Gastrocnemius medialis (tissue), 4 donors: Measurements from ENCODE around the gene PPT2. TPM values are rescaled to one million over a fixed set of nuclear protein-coding genes. Genes with fewer than 3 reads are reported as not detected.
A peak's percentile ranks its signal among the peaks of the same experiment; 100 is the strongest.

ENCODE experiments used
- ATAC-seq, 2 donors: fragments of 150-250 bp; one replicate each; pipeline ENCODE4 v1.9.1; 2016
- DNase-seq, 2 donors: peaks; one replicate each; pipeline ENCODE4 v3.0.0-alpha.2; 2019
- H3K27ac ChIP-seq, 4 donors: fragments of 200-600 bp; sonication (generic); 1 replicate in 1 of 4; 2 replicates in 3 of 4; pipeline ENCODE4 v1.5.1; 2016 to 2018; ENCODE audit warnings: mild to moderate bottlenecking in 2 of 4, moderate library complexity in 1 of 4
- H3K27me3 ChIP-seq, 3 donors: fragments of 200-600 bp; sonication (generic) in 2 of 3; 1 replicate in 1 of 3; 2 replicates in 2 of 3; pipeline versions ENCODE4 v1.5.1 to v1.6.0; 2016 to 2019; ENCODE audit warnings: mild to moderate bottlenecking in 1 of 3, moderate library complexity in 1 of 3
- H3K36me3 ChIP-seq, 2 donors: fragments of 200-600 bp; sonication (generic) in 1 of 2; one replicate each; pipeline ENCODE4 v1.5.1; 2017 to 2018
- H3K4me1 ChIP-seq, 2 donors: fragments of 200-600 bp; sonication (generic) in 1 of 2; one replicate each; pipeline ENCODE4 v1.5.1; 2016 to 2017; ENCODE audit warnings: mild to moderate bottlenecking in 2 of 2
- H3K4me3 ChIP-seq, 4 donors: fragments of 200-600 bp; sonication (generic) in 3 of 4; 1 replicate in 1 of 4; 2 replicates in 3 of 4; pipeline ENCODE4 v1.5.1; 2016 to 2019; ENCODE audit warnings: mild to moderate bottlenecking in 2 of 4
- H3K9me3 ChIP-seq, 3 donors: fragments of 200-600 bp; sonication (generic) in 2 of 3; 1 replicate in 1 of 3; 2 replicates in 2 of 3; pipeline ENCODE4 v1.5.1; 2016 to 2019
- POLR2A ChIP-seq, 2 donors: fragments of 450-650 bp; IDR thresholded peaks; one replicate each; pipeline ENCODE4 v1.6.1; 2017; ENCODE audit warnings: antibody characterized with exemption in 2 of 2, mild to moderate bottlenecking in 2 of 2, moderate library complexity in 2 of 2
- in situ Hi-C, 4 donors: fragments of 200-750 bp; cut with MboI; loops; one replicate each; pipeline versions ENCODE4 v1.15.0 to v1.8.0; 2017; ENCODE audit warnings: low sequenced_read_pairs in 4 of 4
- intact Hi-C: fragments of 100-400 bp; cut with DNase I; formaldehyde crosslinking; loops from one replicate; pipeline ENCODE4 v1.15.1; 2023; ENCODE audit warnings: low total_unique reads
- total RNA-seq, 4 donors: library from RNA; depleted of rRNA; stranded (reverse); fragments of >200 nt; gene quantifications; one replicate each; pipeline versions ENCODE4 v1.1.0 to v1.2.3, GENCODE V29; 2016
- TF ChIP-seq, protein P1 (sequence below), 5 experiments: fragments of 450-650 bp in 3 of 5; fragments of 200-600 bp in 2 of 5; sonication (generic) in 2 of 5; IDR thresholded peaks in 4 of 5; conservative IDR thresholded peaks in 1 of 5; 1 replicate in 4 of 5; 2 replicates in 1 of 5; pipeline ENCODE4 v1.5.1; 2016 to 2019; ENCODE audit warnings: antibody characterized with exemption in 5 of 5, mild to moderate bottlenecking in 3 of 5, moderate library complexity in 3 of 5

PPT2 gene, protein sequence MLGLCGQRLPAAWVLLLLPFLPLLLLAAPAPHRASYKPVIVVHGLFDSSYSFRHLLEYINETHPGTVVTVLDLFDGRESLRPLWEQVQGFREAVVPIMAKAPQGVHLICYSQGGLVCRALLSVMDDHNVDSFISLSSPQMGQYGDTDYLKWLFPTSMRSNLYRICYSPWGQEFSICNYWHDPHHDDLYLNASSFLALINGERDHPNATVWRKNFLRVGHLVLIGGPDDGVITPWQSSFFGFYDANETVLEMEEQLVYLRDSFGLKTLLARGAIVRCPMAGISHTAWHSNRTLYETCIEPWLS
- 10 to 100 TPM; 16.2 to 72.7 (median 21.4) TPM for total RNA-seq

DNA sequence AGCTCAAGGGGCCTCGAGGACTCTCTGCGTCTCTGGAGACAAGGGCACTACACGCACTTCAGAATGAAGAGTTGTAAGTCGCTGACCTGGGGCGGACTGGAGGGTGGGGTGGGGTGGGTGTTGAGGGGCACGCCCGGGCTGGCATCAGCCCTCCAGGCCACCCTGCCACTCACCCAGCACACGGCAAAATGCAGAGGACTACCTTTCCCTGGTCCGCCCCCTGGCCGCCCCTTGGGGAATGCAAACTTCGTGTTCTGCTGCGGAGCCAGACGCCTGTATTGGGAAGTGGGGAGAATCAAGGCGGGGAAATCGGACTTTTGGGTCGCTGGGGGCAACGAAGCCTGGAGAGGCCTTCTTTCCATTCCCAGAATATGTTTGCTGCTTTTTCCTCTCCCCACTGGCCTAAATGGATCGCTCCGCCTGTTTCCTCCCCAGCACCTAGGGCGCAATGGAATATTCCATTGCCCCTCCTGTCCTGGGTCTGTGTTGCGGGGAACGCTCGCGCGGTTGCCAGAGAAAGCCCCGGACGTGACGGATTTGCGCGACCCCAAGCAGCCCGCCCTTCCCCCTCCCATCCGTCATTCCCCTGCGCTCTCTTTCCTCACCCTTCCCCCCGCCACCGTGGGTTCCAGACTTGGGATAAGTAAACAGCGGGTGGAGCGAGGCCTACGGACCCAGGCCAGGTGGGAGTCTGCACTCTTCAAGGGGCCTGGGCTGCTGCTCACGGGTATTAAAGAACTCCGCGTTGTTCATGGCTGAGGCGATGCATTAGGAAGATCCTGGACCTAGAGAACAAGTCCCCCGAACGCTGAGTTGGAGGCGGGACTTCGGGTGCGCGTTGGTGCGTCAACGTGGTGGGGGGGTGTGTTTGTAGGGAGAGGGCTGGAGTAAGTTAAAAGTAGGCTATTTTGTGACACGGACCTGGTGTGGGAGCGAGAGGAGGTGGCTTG lies at the start of gene PPT2:
PPT2 (plus strand) TSS at position 578 of the 950 bp plus-strand sequence. CDS start 454 bp downstream, outside the sequence.
- DNase-seq, result peak; percentile 80 to 85
- Histone ChIP-seq H3K4me3 (peak within 1 kb of the TSS; percentile 77 to 97 (median 84)), H3K27ac (peak within 1 kb of the TSS; percentile 77 to 93 (median 87)), H3K4me1 (peaks cover 25 to 29% of the 10 kb centered on the region in 2 donors), H3K27me3 (peaks cover 7 to 19% (median 8%) of the 10 kb centered on the region in 3 donors), H3K9me3 (no peaks in the 10 kb centered on the region), H3K36me3 (peaks cover 0 to 29% of the 10 kb centered on the region in 2 donors)
- TF ChIP-seq, protein P1, sequence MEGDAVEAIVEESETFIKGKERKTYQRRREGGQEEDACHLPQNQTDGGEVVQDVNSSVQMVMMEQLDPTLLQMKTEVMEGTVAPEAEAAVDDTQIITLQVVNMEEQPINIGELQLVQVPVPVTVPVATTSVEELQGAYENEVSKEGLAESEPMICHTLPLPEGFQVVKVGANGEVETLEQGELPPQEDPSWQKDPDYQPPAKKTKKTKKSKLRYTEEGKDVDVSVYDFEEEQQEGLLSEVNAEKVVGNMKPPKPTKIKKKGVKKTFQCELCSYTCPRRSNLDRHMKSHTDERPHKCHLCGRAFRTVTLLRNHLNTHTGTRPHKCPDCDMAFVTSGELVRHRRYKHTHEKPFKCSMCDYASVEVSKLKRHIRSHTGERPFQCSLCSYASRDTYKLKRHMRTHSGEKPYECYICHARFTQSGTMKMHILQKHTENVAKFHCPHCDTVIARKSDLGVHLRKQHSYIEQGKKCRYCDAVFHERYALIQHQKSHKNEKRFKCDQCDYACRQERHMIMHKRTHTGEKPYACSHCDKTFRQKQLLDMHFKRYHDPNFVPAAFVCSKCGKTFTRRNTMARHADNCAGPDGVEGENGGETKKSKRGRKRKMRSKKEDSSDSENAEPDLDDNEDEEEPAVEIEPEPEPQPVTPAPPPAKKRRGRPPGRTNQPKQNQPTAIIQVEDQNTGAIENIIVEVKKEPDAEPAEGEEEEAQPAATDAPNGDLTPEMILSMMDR (IDR thresholded peaks at IDR 0.05 in 4 of 5, conservative IDR thresholded peaks at IDR 0.05 in 1 of 5), result peak in 2 of 5 experiments; percentile 14 to 15
- TF ChIP-seq POLR2A (IDR thresholded peaks at IDR 0.05), result peak; percentile 23 to 38
- peak; percentile 85 to 86 for ATAC-seq
- intact Hi-C loops, result loop anchor here (1.0 to 2.0 kb wide), 4 partner anchors 23 to 41 kb away; partner anchors contain the start of gene FKBPL
- in situ Hi-C loops, result no loop called here

DNA sequence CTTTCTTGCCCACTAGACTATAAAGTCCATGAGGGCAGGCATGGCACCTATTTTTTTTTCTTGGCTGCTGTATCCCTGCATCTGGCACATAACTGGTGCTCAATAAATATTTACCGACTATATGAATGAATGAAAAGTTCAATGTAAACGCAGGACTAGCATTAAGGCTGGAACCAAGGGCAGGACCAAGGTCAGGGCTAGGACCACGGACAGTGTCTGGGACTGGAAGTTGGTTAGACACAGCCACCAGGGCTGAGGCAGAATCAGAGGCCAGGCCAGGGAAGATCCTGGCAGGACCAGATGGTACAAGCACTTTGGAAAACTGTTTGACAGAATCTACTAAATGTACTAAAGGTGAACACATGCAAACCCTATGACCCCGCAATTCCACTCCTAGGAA lies 48.5 kb upstream of the PPT2 start:
- TF ChIP-seq POLR2A (IDR thresholded peaks at IDR 0.05), result no peak
- in situ Hi-C loops (no loop called here), intact Hi-C loops (no loop called here)
- Histone ChIP-seq H3K27ac (no peak overlapping the region), H3K4me3 (no peak overlapping the region), H3K27me3 (peaks cover 4 to 16% (median 7%) of the 10 kb centered on the region in 3 donors), H3K4me1 (peaks cover 6 to 12% of the 10 kb centered on the region in 2 donors), H3K36me3 (no peaks in the 10 kb centered on the region), H3K9me3 (no peaks in the 10 kb centered on the region)
- no peak for DNase-seq
- ATAC-seq, result no peak

DNA sequence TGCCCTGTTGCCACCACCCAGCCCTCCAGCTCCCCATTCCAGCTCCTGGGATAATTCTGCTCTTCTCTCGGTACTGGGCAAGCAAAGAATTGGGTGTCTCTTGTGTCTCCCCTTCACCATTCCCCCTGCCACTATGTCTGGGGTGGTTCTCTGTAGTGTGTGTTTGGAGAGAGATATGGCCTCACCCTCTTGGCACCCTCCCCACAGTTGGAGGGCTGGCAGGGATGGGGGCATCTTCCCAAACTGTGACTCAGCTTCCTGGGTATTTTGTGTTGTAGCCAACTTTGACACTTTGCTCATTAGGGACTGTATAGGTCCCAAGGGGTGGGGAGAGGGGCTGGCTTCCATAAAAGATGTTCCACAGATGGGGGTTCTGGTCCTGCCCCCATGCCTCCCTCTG lies 46.5 kb upstream of the PPT2 start:
- H3K4me1 ChIP-seq, result peaks cover 19% of the 10 kb centered on the region in 2 donors
- ATAC-seq (no peak), DNase-seq (no peak)
- in situ Hi-C loops (no loop called here), intact Hi-C loops (no loop called here)
- peak overlapping the region; percentile 64 to 77 (median 71) for H3K27ac ChIP-seq
- no peaks in the 10 kb centered on the region for H3K9me3 ChIP-seq
- peak overlapping the region in 2 of 4 donors; percentile 15 to 48 for H3K4me3 ChIP-seq
- no peak for TF ChIP-seq POLR2A (IDR thresholded peaks at IDR 0.05)
- TF ChIP-seq, protein P1 (IDR thresholded peaks at IDR 0.05 in 4 of 5, conservative IDR thresholded peaks at IDR 0.05 in 1 of 5), result no peak
- peaks cover 4 to 20% (median 7%) of the 10 kb centered on the region in 3 donors for H3K27me3 ChIP-seq
- no peaks in the 10 kb centered on the region for H3K36me3 ChIP-seq

DNA sequence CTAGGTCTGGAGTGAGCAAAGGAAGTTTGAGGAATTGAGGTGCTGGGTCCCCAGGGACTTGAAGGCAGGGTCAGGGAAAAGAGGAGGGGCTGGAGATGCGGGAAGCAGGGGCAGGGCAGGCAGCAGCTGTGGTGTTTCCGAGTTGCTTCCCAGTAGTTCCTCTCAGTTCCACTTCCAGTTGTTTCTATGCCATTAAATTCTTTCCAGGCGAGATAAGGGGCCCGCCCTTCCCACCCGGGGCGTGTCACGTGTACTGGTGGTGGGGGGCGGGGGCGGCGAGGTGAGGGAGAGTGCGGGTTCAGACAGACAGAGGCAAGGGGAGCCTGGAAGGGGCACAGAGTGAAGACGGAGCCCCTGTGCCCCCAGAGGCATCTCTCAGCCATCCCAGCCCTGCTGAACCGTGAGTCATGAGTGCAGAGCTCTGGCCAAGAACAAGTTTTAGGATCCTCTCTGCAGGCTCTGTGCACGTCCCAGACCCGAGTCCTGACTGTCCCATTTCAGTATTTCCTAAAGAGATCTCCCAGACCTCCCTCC lies 45.8 kb upstream of the PPT2 start:
- Histone ChIP-seq H3K27ac (peak overlapping the region; percentile 64 to 77 (median 71)), H3K4me1 (peaks cover 19 to 24% of the 10 kb centered on the region in 2 donors), H3K4me3 (peak overlapping the region; percentile 42 to 48 (median 44)), H3K36me3 (no peaks in the 10 kb centered on the region), H3K9me3 (no peaks in the 10 kb centered on the region), H3K27me3 (peaks cover 4 to 20% (median 7%) of the 10 kb centered on the region in 3 donors)
- DNase-seq, result peak; percentile 30 to 62
- in situ Hi-C loops, result no loop called here
- TF ChIP-seq POLR2A (IDR thresholded peaks at IDR 0.05), result no peak
- TF ChIP-seq, protein P1 (IDR thresholded peaks at IDR 0.05 in 4 of 5, conservative IDR thresholded peaks at IDR 0.05 in 1 of 5), result no peak
- peak; percentile 58 for ATAC-seq
- intact Hi-C loops, result no loop called here
